Activated CD4-positive, alpha-beta memory T cell treated with anti-CD3 and anti-CD28 coated beads, Interleukin-2, amount 10 ng/mL, durations not matched to agents 7 days and 5 days (primary cell): ENCODE measurements around the gene THRB. TPM values are rescaled to one million over a fixed set of nuclear protein-coding genes. Genes with fewer than 3 reads are reported as not detected.

ENCODE experiments used
- CTCF ChIA-PET: fragments of 350-600 bp; sonication (Branson Sonifier 250); formaldehyde crosslinking; loops from one replicate; lab custom pipeline; 2021; ENCODE audit warnings: antibody characterized with exemption, inconsistent platforms; lab: Charles Lee
- POLR2A ChIA-PET: fragments of 350-600 bp; sonication (Branson Sonifier 250); formaldehyde crosslinking; loops from one replicate; lab custom pipeline; 2021; ENCODE audit warnings: antibody characterized with exemption; lab: Charles Lee
- DNase-seq: peaks from one replicate; pipeline ENCODE4 v3.0.0-alpha.2; 2020
- H3K27ac Mint-ChIP-seq: one replicate; pipeline ENCODE4 v1.8.0; 2021; ENCODE audit warnings: mild to moderate bottlenecking, mixed read lengths
- H3K27me3 Mint-ChIP-seq: one replicate; pipeline ENCODE4 v1.8.0; 2021; ENCODE audit warnings: mixed read lengths
- H3K36me3 Mint-ChIP-seq: one replicate; pipeline ENCODE4 v1.8.0; 2021; ENCODE audit warnings: low read depth, mixed read lengths
- H3K4me1 Mint-ChIP-seq: one replicate; pipeline ENCODE4 v1.8.0; 2021; ENCODE audit warnings: mixed read lengths
- H3K4me3 Mint-ChIP-seq: one replicate; pipeline ENCODE4 v1.8.0; 2021; ENCODE audit warnings: mild to moderate bottlenecking, mixed read lengths
- H3K9me3 Mint-ChIP-seq: one replicate; pipeline ENCODE4 v1.8.0; 2021; ENCODE audit warnings: mixed read lengths
- total RNA-seq, 2 experiments: library from RNA; stranded (reverse); gene quantifications; one replicate each; pipeline ENCODE4 v1.2.3, GENCODE V29; 2021

The THRB gene
- total RNA-seq, 2 experiments from 2014 or later: not detected

DNA sequence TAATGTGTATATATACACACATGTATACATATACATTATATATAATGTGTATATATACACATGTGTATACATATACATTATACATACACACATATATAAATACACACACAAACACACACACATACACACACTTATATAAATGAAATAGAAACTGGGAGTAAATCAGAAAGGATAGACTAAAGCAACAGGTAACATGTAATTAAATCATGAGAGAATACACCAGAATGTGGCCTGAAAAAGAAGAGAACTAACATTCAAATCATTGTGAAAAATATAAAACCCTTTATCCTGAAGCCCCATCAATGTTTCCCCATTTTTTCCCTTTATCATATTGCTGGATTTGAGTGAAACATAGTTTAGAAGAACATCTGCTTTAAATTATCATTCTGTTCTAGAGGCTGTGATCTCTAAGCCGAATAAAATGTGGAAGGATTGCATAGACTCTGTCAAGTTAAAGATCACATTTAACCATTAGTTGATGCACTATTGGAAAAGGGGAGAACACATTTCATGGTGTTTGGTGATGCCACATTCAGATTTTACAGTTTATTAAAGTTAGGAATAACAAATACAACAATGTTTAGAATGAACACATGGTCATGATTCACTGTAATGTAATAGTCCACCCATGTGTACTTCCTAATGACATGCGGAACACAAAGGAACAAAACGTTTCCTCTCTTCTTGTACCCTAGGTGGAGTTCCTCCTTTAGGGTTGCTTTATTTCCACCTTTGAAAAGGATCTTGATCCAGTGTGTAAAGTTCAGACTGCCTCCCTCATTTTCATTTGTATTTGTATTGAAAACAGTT lies 12.5 kb upstream of the THRB start:
- DNase-seq: no peak
- Mint-ChIP-seq H3K27ac (no peak overlapping the region), H3K9me3 (peaks cover 3% of the 10 kb centered on the region), H3K4me3 (no peak overlapping the region), H3K4me1 (no peaks in the 10 kb centered on the region), H3K36me3 (no peaks in the 10 kb centered on the region), H3K27me3 (no peaks in the 10 kb centered on the region)
- CTCF ChIA-PET: no interaction called here
- POLR2A ChIA-PET: no interaction called here

DNA sequence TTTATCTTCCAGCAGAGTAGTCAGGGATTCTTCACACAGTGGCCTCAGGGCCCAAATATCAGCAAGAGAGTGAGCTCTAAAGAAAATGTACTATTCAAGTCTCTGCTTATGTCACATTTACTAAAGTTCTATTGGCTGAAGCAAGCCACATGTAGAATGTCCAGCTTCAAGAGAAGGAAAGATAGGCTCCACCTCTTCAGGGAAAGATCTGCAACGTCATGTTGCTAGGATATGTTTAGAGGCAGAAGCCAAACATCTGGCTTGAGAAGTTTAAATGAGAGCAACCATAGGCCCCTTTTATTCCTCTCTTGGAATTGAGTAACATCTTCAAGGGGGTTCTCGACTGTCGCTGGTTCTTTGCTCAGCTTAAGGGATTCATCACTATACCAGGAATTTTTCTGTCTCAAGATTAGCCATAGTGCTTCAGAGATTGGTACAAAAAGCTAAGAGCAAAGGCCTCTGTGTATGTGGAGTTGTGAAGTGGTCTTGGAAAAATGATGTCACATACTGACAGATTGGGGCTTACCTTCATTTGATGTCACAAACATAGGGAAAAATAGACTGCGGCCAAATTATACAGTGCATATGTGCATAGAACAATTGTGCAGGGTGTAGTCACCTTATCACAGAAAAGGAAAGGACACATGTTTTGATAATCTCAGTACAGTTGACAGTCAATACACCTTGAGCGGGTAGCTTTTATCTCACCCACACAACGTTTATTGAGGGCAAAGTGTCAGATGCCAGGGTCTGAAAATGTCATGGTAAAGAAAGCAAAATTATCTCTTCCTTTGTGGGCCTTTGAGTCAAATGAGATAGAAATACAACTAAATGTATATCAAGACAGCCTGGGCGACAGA lies 11.3 kb upstream of the THRB start:
- Mint-ChIP-seq H3K36me3 (no peaks in the 10 kb centered on the region), H3K27ac (no peak overlapping the region), H3K27me3 (no peaks in the 10 kb centered on the region), H3K4me1 (no peaks in the 10 kb centered on the region), H3K4me3 (no peak overlapping the region), H3K9me3 (peaks cover 2% of the 10 kb centered on the region)
- CTCF ChIA-PET: no interaction called here
- POLR2A ChIA-PET: no interaction called here
- no peak for DNase-seq

DNA sequence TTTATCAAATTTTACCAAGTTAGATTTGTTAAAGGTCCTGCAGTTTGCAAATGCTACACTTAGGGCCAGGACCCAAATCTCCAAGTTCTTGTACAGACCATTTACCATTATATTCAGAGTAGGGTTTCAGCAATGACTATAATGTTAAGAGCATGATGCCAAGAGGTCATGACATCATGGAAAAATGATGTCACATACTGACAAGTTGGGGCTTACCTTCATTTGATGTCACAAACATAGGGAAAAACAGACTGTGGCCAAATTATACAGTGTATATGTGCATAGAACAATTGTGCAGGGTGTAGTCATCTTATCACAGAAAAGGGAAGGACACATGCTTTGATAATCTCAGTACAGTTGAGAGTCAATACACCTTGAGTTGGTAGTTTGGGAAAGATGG lies 10.1 kb upstream of the THRB start:
- no peak for DNase-seq
- POLR2A ChIA-PET: no interaction called here
- H3K9me3 Mint-ChIP-seq: no peaks in the 10 kb centered on the region
- CTCF ChIA-PET: no interaction called here
- no peaks in the 10 kb centered on the region for H3K36me3 Mint-ChIP-seq
- H3K4me1 Mint-ChIP-seq: no peaks in the 10 kb centered on the region
- no peaks in the 10 kb centered on the region for H3K27me3 Mint-ChIP-seq
- no peak overlapping the region for H3K27ac Mint-ChIP-seq
- no peak overlapping the region for H3K4me3 Mint-ChIP-seq

DNA sequence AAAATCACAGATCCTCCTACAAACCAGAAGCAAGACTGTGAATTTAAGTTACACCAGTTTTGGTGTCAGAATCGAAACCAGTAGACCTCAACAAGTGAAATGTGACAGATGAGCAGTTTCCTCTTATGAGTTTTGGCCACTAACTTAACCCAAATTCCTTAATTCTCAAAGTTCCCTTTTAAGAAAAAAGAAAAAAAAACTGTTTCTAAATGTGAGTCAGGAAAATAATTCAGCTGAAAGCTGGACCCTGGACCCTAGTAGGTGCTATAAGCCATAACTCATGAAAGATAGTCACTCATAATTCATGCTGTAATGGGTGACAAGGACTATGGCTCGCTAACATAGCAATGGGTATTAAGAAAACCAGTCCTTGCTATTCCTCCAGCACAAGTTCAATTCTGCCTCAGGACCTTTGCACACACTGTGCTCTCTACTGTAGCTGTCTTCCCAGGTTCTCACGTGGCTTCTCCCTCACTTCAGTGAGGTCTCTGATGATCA lies 9.0 kb upstream of the THRB start:
- POLR2A ChIA-PET: no interaction called here
- no peak for DNase-seq
- no peaks in the 10 kb centered on the region for H3K4me1 Mint-ChIP-seq
- no peak overlapping the region for H3K4me3 Mint-ChIP-seq
- H3K9me3 Mint-ChIP-seq: no peaks in the 10 kb centered on the region
- CTCF ChIA-PET: no interaction called here
- H3K36me3 Mint-ChIP-seq: no peaks in the 10 kb centered on the region
- no peak overlapping the region for H3K27ac Mint-ChIP-seq
- H3K27me3 Mint-ChIP-seq: no peaks in the 10 kb centered on the region

DNA sequence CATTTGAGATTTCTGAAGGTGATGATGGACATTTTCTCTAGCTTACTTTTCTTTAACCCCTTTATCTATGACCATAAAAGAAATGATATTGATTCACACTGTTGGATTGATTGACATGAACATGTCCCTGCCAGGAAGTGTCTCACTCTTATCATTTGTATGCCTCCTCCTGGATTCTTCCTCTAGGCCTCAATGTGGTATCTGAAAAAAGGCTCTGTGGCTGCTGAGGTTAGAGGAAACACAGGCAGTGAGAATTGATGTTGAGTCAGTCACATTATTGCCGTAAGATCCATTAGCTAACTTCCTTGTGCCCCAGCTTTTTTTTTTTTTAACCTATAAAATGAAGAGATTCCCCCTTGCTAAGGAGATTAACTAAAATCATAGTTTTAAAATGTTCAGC lies 8.0 kb upstream of the THRB start:
- H3K9me3 Mint-ChIP-seq: no peaks in the 10 kb centered on the region
- H3K27me3 Mint-ChIP-seq: no peaks in the 10 kb centered on the region
- H3K27ac Mint-ChIP-seq: no peak overlapping the region
- no peaks in the 10 kb centered on the region for H3K4me1 Mint-ChIP-seq
- no peak overlapping the region for H3K4me3 Mint-ChIP-seq
- CTCF ChIA-PET: no interaction called here
- no peak for DNase-seq
- H3K36me3 Mint-ChIP-seq: no peaks in the 10 kb centered on the region
- POLR2A ChIA-PET: no interaction called here

DNA sequence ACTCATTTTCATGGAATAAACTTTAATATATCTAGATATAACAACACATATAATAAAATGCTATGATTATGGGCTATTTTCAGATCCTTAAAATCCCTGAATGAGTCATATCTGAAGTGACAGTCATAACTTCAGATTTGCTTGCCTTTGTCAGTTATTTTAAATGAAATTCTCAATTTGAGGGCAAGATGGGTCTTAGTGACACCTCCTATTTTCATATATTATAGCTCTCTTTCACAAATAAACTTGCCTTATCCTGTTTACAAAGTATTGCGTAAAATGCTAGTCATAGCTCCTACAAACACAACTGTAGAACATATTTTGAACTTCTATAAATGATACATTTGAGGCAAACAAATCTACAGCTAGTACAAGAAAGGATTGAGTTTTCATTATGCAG lies 6.2 kb upstream of the THRB start:
- H3K27me3 Mint-ChIP-seq: peaks cover 12% of the 10 kb centered on the region
- no peaks in the 10 kb centered on the region for H3K36me3 Mint-ChIP-seq
- no peak overlapping the region for H3K27ac Mint-ChIP-seq
- no peaks in the 10 kb centered on the region for H3K4me1 Mint-ChIP-seq
- no peak overlapping the region for H3K4me3 Mint-ChIP-seq
- H3K9me3 Mint-ChIP-seq: no peaks in the 10 kb centered on the region
- ChIA-PET CTCF (no interaction called here), POLR2A (no interaction called here)
- no peak for DNase-seq

DNA sequence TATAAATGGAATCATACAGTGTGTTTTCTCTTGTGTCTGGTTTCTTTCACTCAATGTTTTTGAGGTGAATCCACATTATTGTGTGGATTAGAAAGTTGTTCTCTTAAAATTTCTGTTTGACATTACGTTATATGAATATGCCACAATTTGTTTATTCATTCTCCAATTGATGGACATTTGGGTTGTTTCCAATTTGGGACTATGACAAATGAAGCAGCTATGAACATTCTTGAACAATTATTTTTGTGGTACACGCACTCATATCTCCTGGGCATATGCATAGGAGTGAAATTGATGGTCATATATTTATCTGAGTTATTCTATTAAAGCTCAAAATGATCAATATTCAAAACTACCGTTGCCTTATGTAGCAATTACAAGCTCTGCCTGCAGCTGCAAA lies 5.3 kb upstream of the THRB start:
- Mint-ChIP-seq H3K27ac (no peak overlapping the region), H3K4me3 (no peak overlapping the region), H3K36me3 (no peaks in the 10 kb centered on the region), H3K9me3 (no peaks in the 10 kb centered on the region), H3K4me1 (no peaks in the 10 kb centered on the region), H3K27me3 (peaks cover 17% of the 10 kb centered on the region)
- ChIA-PET CTCF (no interaction called here), POLR2A (no interaction called here)
- no peak for DNase-seq

DNA sequence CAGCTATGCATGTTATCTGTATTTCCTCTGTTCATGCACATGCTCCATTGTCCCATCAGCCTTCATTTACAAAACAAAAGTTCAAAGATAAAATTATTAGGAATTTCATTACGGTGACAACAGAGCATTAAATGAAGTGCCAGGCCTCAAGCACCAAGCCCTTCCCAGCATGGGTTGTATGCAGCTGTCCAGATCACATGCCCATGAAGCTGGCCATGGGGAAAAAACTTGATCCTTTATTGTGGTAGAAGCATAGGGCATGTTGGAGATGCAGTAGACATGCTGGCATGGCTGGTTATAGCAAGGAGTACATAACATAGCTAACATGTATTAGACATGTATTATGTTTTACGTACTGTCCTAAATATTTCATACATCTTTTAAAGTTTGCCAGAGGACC lies 4.1 kb upstream of the THRB start:
- CTCF ChIA-PET: no interaction called here
- Mint-ChIP-seq H3K27ac (no peak overlapping the region), H3K4me3 (no peak overlapping the region), H3K27me3 (peaks cover 24% of the 10 kb centered on the region), H3K4me1 (no peaks in the 10 kb centered on the region), H3K9me3 (no peaks in the 10 kb centered on the region), H3K36me3 (no peaks in the 10 kb centered on the region)
- POLR2A ChIA-PET: no interaction called here
- DNase-seq: no peak

DNA sequence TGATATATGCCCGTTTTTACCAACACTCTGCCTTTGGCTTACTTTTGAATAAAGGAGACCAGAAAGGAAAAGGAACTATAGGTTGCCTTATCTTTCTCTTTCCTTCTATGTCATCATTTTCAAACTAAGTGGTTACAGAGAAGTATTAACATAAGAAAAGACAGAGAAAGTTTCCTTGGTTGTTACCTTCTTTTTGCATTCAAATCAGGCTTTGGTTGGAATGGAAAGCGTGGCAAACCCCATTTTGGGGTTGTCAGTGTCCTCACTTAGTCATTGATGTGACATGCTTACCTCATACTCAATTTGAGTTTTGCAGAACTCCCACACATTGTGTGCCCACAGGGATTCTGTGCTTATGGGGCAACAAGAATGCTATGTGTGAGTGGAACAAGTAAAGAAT lies 3.7 kb upstream of the THRB start:
- Mint-ChIP-seq H3K36me3 (no peaks in the 10 kb centered on the region), H3K4me3 (no peak overlapping the region), H3K4me1 (no peaks in the 10 kb centered on the region), H3K27ac (no peak overlapping the region), H3K9me3 (no peaks in the 10 kb centered on the region), H3K27me3 (peaks cover 28% of the 10 kb centered on the region)
- ChIA-PET CTCF (no interaction called here), POLR2A (no interaction called here)
- DNase-seq: no peak

DNA sequence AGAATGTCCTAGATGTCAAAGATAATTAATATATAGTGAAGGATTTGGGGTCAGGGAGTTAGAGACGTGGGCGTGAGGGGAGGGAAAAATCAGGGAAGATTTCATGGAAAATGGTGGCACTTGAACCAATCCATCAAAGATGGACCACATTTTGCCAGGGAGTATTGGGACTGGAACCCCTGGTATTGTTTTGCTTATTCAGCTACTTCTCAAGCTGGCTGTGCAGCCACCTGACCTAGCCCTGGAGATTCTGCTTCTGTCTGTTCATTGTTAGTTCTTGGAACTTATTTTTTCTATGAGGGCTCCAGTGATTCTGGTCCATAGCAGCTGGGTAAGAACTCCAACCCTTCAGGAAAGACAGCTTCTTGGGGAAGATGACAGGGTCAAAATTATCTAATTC lies 3.3 kb upstream of the THRB start:
- CTCF ChIA-PET: no interaction called here
- H3K27me3 Mint-ChIP-seq: peaks cover 33% of the 10 kb centered on the region
- no peak overlapping the region for H3K4me3 Mint-ChIP-seq
- DNase-seq: no peak
- no peaks in the 10 kb centered on the region for H3K9me3 Mint-ChIP-seq
- POLR2A ChIA-PET: no interaction called here
- no peak overlapping the region for H3K27ac Mint-ChIP-seq
- no peaks in the 10 kb centered on the region for H3K4me1 Mint-ChIP-seq
- H3K36me3 Mint-ChIP-seq: no peaks in the 10 kb centered on the region

DNA sequence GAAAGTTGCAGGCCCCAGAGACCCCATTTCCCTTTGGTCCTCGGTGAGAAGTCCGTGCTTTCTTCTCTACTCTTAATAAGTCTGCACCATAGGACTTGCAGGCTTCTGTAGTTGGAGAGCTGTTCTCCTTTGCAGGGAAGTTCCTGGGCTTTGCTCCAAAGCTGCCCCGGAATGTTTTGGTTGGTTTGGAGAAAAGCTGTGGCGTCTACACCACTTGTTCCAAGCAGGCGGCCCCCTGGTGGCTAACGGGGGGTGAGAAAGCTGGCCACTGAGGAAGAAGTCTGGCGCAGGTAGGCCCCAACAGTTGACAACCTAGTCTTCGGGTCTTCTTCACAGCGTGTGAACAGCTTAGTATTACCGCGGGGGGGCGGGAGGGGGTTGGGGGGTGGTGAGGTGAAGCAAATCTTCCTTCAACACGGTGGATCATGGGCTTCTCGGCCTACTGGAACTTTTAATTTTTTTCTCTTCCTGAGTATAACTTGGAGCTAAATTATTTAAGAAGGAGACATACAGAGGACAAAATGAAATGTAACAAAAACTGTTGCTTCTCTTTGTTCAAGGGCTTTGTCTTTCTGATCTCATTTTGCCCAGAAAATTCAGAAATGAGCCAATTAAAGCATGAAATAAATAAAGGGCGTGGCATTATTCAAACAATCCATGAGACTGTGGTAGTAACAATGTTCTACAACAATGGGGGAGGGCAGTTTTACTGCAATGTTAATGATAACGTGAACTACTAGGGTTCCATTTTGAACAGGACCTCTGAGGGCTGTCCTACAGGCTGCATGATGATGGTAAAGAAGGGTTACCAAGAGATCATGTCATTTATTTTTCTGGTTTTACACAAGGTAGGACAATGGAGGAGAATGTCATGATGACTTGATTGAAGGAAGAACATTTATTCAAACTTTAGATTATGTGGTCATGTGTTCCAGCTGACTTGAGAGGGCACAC lies 2.2 kb upstream of the THRB start:
- Mint-ChIP-seq H3K36me3 (no peaks in the 10 kb centered on the region), H3K27ac (peak overlapping the region; percentile 19), H3K27me3 (peaks cover 41% of the 10 kb centered on the region), H3K9me3 (no peaks in the 10 kb centered on the region), H3K4me1 (no peaks in the 10 kb centered on the region), H3K4me3 (no peak overlapping the region)
- POLR2A ChIA-PET: no interaction called here
- CTCF ChIA-PET: no interaction called here
- DNase-seq: no peak

DNA sequence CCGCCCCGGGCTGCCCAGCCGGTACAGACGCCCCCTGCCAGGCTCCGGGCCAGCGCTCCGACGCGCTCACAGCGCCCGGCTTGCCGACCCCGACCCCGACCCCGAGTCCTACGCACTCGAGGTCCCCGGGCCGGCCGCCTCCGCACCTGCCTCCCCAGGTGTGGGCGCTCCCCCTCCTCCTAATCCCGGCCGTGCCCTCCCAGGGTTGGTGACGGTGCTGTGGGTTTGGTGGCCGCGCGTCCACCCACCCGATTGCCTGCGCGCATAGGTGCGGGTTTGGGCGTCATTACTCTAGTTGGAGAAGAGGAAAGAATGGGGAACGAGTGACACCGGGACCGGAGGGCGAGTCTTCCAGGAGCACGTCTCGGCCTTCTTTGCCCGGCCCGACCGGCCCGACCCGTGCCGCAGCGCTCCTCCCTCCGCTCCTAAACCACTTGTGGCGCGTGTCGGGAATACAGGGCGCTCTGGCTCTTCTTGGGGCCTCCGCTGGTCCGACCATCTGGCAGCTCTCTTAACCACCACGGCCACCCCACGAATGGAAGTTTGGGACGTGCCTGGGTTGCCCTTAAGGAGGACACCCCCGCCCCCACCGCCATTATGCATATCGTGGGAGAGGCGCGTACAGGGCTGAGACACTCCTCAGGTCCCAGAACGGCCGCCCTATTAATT lies 810 bp upstream of the THRB start:
- CTCF ChIA-PET: no interaction called here
- H3K36me3 Mint-ChIP-seq: no peaks in the 10 kb centered on the region
- H3K9me3 Mint-ChIP-seq: no peaks in the 10 kb centered on the region
- no peak overlapping the region for H3K4me3 Mint-ChIP-seq
- POLR2A ChIA-PET: no interaction called here
- no peaks in the 10 kb centered on the region for H3K4me1 Mint-ChIP-seq
- H3K27ac Mint-ChIP-seq: no peak overlapping the region
- no peak for DNase-seq
- H3K27me3 Mint-ChIP-seq: peaks cover 41% of the 10 kb centered on the region
